HT1080 (cell line): Measurements from ENCODE around the gene SPDYC. TPM values are rescaled to one million over a fixed set of nuclear protein-coding genes. Genes with fewer than 3 reads are reported as not detected.
"Not testable (repeated sequence)": the region's sequence is repeated elsewhere in the genome, so short reads cannot be mapped to it uniquely, and the experiment has no call there.

Experiments
- DNase-seq: peaks from one replicate; pipeline ENCODE4 v3.0.0-alpha.2; 2015; ENCODE audit warnings: low read depth
- total RNA-seq: library from RNA; depleted of rRNA; stranded (reverse); fragments of >200 nt; shearing (Covaris generic); gene quantifications from 2 replicates; pipeline ENCODE4 v1.2.3, GENCODE V29; 2014

Gene SPDYC
- total RNA-seq, 1 experiment from 2014 or later: not detected

GRCh38 chr11:65134240-65134951, 35.6 kb upstream of the SPDYC start, which contains the start of gene SYVN1:
SYVN1 (minus strand) TSS chr11:65134519; CDS start chr11:65133601, 918 bp downstream.
- DNase-seq: peak; percentile 78

GRCh38 chr11:65134952-65135632, 34.9 kb upstream of the SPDYC start:
- DNase-seq: peak; percentile 98

- DNase-seq: no peak
Measured at GRCh38 chr11:65135633-65136145, 34.3 kb upstream of the SPDYC start.

GRCh38 chr11:65136515-65137096, 33.4 kb upstream of the SPDYC start:
- no peak for DNase-seq

GRCh38 chr11:65141896-65142494, 28.0 kb upstream of the SPDYC start:
- DNase-seq: no peak

GRCh38 chr11:65147352-65148075, 22.5 kb upstream of the SPDYC start:
- no peak for DNase-seq

GRCh38 chr11:65148657-65149056, 21.4 kb upstream of the SPDYC start:
- no peak for DNase-seq

- DNase-seq: not testable (repeated sequence)
Measured at GRCh38 chr11:65150131-65150508, 19.9 kb upstream of the SPDYC start.

- peak; percentile 90 for DNase-seq
Measured at GRCh38 chr11:65150509-65151299, 19.3 kb upstream of the SPDYC start.

- no peak for DNase-seq
Measured at GRCh38 chr11:65151331-65151899, 18.6 kb upstream of the SPDYC start.

- DNase-seq: no peak
Measured at GRCh38 chr11:65152122-65152521, 17.9 kb upstream of the SPDYC start.

- DNase-seq: no peak
Measured at GRCh38 chr11:65156256-65156655, 13.8 kb upstream of the SPDYC start.

GRCh38 chr11:65156926-65157325, 13.1 kb upstream of the SPDYC start:
- DNase-seq: no peak

GRCh38 chr11:65157336-65157735, 12.7 kb upstream of the SPDYC start:
- DNase-seq: no peak

GRCh38 chr11:65159012-65159411, 11.0 kb upstream of the SPDYC start:
- DNase-seq: no peak

- no peak for DNase-seq
Measured at GRCh38 chr11:65160643-65161042, 9.4 kb upstream of the SPDYC start.

GRCh38 chr11:65163684-65164083, 6.3 kb upstream of the SPDYC start:
- DNase-seq: no peak

GRCh38 chr11:65165410-65166317, 4.4 kb upstream of the SPDYC start:
- DNase-seq: no peak

- no peak for DNase-seq
Measured at GRCh38 chr11:65166893-65167292, 3.1 kb upstream of the SPDYC start.
